Fibroblast of the aortic adventitia (primary cell): ENCODE results near the gene RAB41. TPM values are rescaled to one million over a fixed set of nuclear protein-coding genes. Genes with fewer than 3 reads are reported as not detected.
A peak's percentile ranks its signal among the peaks of the same experiment; 100 is the strongest.
"Not testable (repeated sequence)": the region's sequence is repeated elsewhere in the genome, so short reads cannot be mapped to it uniquely, and the experiment has no call there.

Experiments
- DNase-seq: peaks from one replicate; pipeline ENCODE4 v3.0.0-alpha.2; 2010; ENCODE audit warnings: low read depth
- H3K4me3 ChIP-seq: 2 replicates; pipeline ENCODE4 v1.5.1; 2011; ENCODE audit warnings: low read depth, mild to moderate bottlenecking, control low read depth, low read length, moderate library complexity
- CTCF ChIP-seq: IDR thresholded peaks from 2 replicates; pipeline ENCODE4 v1.5.1; 2011; ENCODE audit warnings: mild to moderate bottlenecking, low read length, control low read depth, inconsistent platforms; ENCODE audit not compliant: insufficient read depth
- total RNA-seq: library from RNA; depleted of rRNA; stranded (reverse); fragments of >200 nt; gene quantifications from 2 replicates; pipeline ENCODE4 v1.2.3, GENCODE V29; 2012; ENCODE audit warnings: low replicate concordance

RAB41 gene
- total RNA-seq, 1 donor: not detected

- peak; percentile 40 for DNase-seq
- TF ChIP-seq CTCF: peak; percentile 69
- no peak overlapping the region for H3K4me3 ChIP-seq
Measured at GRCh38 chrX:70262952-70263567, 18.9 kb upstream of the RAB41 start.

- H3K4me3 ChIP-seq: no peak overlapping the region
- no peak for DNase-seq
- no peak for TF ChIP-seq CTCF
Measured at GRCh38 chrX:70264784-70265183, 17.2 kb upstream of the RAB41 start.

- no peak for DNase-seq
- no peak for TF ChIP-seq CTCF
- H3K4me3 ChIP-seq: no peak within 1 kb of the TSS
Measured at GRCh38 chrX:70268034-70268433, 13.9 kb upstream of the RAB41 start, which contains the start of gene ARR3. Gene ARR3 (plus strand): TSS chrX:70268334. CDS start chrX:70269386, 1,052 bp downstream.

GRCh38 chrX:70274029-70274428, 7.9 kb upstream of the RAB41 start:
- DNase-seq, H3K4me3 ChIP-seq: not testable (repeated sequence)

- no peak for DNase-seq
- no peak overlapping the region for H3K4me3 ChIP-seq
- no peak for TF ChIP-seq CTCF
Measured at GRCh38 chrX:70279081-70279480, 2.9 kb upstream of the RAB41 start.

GRCh38 chrX:70280573-70280972, 1.4 kb upstream of the RAB41 start:
- H3K4me3 ChIP-seq: no peak overlapping the region
- DNase-seq: no peak
- TF ChIP-seq CTCF: no peak

GRCh38 chrX:70289168-70289792, 7.3 kb downstream of the RAB41 start:
- TF ChIP-seq CTCF: no peak
- H3K4me3 ChIP-seq: peak overlapping the region; percentile 85
- no peak for DNase-seq
